Measurements from ENCODE around the gene MCC.

GRCh38 chr5:112998296-112998695 is 490.0 kb downstream of the MCC start:
- no peak for TF ChIP-seq GATA2 (IDR thresholded peaks at IDR 0.05; ENCODE audit: low read depth, low read length)
- TF ChIP-seq GATA3 (IDR thresholded peaks at IDR 0.05; ENCODE audit: low read depth, low read length), result no peak
